HT1080 (cell line): ENCODE measurements around the gene RDH14. TPM values are rescaled to one million over a fixed set of nuclear protein-coding genes. Genes with fewer than 3 reads are reported as not detected.

Experiments
- DNase-seq: peaks from one replicate; pipeline ENCODE4 v3.0.0-alpha.2; 2015; ENCODE audit warnings: low read depth
- small RNA-seq: library from RNA; depleted of rRNA; stranded (forward); fragments of <200 nt; gene quantifications from one replicate; pipeline ENCODE3, GENCODE V24; 2014
- total RNA-seq: library from RNA; depleted of rRNA; stranded (reverse); fragments of >200 nt; shearing (Covaris generic); gene quantifications from 2 replicates; pipeline ENCODE4 v1.2.3, GENCODE V29; 2014; rRNA removed

Gene RDH14
- total RNA-seq, 1 experiment from 2014 or later = 31.8 TPM

GRCh38 chr2:18525236-18525635 lies 35.2 kb downstream of the RDH14 start:
- no peak for DNase-seq

- DNase-seq = no peak
Measured at GRCh38 chr2:18522484-18523146, 37.8 kb downstream of the RDH14 start.

GRCh38 chr2:18520451-18521425 lies 39.7 kb downstream of the RDH14 start:
- DNase-seq = peak; percentile 72

- DNase-seq = no peak
Measured at GRCh38 chr2:18519914-18520450, 40.5 kb downstream of the RDH14 start.

GRCh38 chr2:18518116-18519111 lies 42.0 kb downstream of the RDH14 start:
- peak; percentile 71 for DNase-seq

- DNase-seq = no peak
Measured at GRCh38 chr2:18517386-18517785, 43.1 kb downstream of the RDH14 start.

GRCh38 chr2:18516112-18516511 lies 44.3 kb downstream of the RDH14 start:
- DNase-seq = no peak

GRCh38 chr2:18514526-18515461 lies 45.7 kb downstream of the RDH14 start:
- no peak for DNase-seq

GRCh38 chr2:18510775-18511174 lies 49.7 kb downstream of the RDH14 start:
- DNase-seq = no peak

GRCh38 chr2:18506883-18507509 lies 53.5 kb downstream of the RDH14 start:
- no peak for DNase-seq

GRCh38 chr2:18505703-18506341 lies 54.6 kb downstream of the RDH14 start:
- DNase-seq = no peak

Small RNA genes lying within 50 kb of the gene (small RNA-seq; reads per million reads assigned to genes)
- gene RNU6-1215P = not detected

Other genes with a start within 250 kb of the RDH14 start
- gene NT5C1B, start 28.9 kb upstream of the RDH14 start, total RNA-seq = not detected in 2 replicates